Measurements from ENCODE around the gene IRF1.

IRF1 gene

DNA sequence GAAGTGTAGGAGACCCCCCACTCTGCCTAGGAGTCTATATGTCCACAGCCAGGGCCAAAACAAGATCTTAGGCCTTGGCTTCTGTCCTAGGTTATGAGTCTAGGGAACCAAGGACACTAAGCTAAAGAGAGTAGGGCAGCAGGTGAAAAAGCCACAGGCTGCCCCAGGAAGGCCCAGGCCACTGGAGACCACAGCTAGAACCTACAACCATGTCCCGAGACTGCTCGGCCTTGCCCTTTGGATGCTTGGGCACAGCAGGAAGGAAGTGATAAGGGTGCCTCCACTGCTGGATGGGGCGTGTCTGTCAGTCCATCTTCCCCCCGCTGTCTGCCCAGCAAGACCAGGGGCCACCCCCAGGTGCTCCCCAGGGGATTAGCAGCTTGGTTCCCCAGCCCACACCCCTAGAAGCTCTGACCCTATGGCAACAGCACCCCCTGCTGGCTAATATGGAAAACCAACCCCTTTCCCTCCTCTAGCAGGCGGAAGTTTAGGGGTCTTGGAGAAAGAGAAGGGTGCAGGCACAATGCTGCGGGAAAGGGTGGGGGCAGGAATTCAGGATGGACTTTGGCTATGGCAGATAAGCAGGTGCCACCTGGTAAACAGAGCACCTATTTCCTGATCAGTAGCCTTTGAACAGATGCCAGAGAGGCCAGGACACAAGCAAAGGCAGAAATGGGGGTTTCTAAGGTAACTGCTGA, 10.5 kb upstream of the IRF1 start:
- DNase-seq = peak; percentile 70 to 82

DNA sequence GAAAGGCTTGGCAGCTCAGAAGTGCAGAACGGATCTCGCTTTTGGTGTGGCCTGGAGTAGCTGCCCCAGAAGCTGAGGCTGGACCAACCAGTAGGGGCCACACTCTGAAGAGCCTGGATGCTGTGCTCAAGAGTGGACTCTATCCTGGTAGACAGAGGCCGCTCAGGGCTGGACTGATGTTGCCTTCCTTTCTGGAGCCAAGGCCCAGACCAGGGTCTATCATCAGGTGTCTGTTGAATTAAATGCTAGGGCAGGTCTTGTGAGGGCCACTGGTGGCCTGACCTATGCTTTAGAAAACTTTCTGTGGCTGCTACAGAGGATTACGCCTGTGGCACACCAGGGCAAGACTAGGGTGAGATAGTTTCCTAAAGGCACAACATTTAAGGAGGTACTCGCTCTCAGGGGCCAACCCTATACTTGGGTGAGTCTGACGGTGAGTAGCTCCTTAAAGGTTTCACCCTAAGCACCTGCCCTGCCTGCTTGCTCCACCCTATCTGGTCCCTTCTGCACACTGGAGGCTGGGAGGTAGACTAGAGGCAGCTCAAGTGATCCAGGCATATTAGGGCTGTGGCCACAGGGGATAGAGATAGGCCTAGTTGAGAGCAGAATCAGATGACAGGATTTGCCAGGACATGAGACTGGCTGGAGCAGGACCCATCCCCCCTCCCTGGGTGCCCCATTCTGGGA, 9.8 kb upstream of the IRF1 start:
- no peak for DNase-seq

DNA sequence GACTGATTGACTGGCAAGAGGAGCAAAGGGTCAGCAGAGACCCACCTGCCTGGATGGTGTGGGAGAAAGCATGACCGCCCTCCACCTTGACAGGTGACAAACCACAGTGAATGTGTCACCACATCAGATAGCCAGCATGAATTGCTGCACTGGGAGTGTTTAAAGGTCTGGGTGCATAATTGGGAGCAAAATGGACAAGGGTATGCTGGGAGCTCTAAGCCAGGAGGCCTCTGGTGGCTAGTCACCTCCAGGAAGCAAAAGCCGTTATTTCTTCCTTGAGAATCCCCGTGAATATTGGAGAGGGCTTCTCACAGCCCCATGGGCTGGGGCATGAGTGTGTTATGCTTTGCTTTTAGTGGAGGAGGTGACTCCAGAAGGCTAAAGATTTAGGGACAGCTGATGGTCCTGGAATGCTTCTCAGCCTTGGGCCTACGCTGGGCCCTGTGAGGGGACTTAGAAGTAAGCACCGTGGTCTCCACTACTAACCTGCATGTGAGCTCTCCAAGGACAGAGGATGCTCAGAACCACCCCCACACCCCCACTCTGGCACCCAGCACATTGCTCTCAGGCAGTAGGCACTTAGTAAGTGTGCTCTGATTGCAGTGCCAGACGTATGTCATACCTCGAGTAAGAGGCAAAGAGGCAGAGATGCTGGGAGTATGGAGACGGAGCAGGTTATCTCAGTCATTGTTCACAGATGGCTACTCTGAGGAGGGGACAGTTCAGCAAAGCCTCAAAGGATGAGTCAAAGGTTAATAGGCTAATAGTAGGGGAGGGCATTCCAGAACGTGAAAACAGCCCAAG, 9.1 kb upstream of the IRF1 start:
- peak in 1 of 2 donors; percentile 22 for DNase-seq

DNA sequence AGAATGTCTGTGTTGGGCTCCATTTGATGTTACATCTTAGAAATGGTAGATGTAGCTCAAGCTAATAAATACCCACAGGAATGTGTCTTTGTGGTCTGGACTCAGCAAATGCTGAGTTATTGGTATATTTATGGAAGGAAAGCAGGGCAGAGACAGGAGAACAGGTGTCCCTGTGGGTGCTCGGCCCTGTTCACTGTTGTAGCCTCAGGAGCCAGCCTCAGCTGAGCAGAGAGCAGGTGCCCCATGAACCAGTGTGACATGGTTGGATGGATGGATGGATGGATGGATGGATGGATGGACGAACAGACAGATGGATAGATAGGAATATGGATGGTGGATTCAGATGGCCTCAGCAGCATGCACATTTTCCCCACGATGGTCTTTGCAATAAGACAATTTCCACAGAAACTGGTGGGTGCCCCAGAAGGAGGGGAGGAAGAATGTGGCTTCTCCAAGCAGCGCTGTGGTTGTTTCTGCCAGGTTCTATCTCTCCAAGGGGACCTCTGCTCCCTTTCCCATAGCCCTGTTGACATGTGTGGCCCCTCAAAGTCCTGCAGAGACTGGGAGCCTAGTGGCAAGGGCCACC, 8.2 kb upstream of the IRF1 start:
- DNase-seq = no peak

DNA sequence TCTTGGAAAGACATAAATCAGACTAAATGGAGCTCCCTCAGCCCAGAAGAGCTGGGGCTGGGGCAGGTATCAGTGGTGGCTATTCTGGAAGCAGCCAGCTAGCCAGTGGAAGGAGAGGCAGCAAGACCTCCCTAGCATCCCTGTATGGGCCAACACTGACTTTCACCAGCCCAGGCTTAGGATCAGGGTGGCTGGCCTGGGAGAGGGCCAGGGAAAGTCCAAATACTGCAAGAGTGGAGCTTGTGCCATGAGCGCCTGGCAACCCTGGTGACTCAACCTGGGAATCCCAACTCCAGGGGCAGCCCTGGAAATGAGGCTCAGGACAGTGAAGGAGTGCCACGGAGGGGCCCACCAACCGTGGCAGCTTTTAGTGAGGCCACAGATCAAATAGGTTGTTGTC, 7.6 kb upstream of the IRF1 start:
- DNase-seq = no peak

DNA sequence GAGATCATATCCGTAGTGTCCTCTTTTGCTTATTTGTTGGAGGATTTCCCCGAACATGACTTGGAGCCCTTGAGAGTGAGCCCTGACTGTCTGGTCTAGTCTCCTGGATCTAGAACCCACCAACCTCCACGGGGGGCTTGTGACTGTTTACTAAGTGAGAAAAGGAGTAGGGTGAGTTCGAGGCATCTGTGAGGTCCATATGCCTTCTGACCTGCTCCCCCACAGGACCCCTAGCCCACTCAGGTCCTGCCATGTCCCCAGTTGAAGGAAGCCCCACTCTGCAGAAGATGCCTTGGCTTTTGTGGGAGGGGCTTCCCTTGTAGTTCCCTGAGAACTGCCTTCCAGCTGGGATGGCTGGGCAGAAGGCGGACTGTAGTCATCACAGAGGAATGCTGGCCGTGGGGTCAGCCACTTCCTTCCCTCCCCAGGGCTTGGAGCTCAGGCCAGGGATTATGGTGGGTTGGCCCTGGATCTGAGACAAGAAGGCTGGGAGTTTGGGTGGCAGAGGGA, 7.0 kb upstream of the IRF1 start:
- DNase-seq = peak in 1 of 2 donors; percentile 20

DNA sequence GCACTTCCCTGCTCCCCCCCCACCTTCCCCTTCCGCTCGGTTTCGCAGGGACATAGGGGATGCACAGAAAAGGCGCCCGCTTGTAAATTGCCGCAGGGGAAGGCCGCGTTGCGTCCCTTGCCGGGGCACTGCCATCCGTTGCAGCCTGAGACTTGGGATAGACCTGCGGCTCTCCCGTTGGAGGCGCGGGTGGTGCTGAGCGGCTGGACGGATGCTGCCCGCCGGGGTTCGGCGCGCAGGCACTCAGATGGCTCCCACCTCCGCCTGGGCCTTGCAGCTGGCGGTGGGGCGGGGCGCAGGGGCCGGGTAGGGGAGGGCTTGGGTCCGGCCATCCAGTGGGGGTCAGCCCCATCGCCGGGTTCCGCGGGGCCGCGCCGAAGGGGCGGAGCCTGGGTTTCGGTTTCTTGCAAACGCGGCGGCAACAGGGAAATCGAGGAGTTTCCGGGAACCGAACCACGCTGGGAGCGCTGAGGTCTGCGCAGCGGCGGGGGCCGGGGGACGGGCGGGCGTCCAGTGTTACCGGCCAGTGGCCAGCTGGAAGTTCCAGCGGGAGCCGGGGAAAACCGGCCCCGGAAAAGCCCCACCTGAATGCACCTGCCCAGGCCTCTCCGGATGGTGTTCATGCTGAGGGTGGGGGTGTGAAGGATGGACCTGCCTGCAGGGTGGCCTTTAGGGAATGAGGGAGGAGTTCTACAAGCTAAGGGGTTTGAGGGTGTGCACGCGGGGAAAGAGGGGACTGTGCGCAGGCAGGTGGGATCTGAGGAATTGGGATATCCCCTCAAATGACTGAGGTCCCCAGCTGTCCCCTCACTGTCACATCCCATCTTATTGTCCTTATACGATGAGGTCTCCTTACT, 6.3 kb upstream of the IRF1 start:
- DNase-seq = peak; percentile 67 to 75

DNA sequence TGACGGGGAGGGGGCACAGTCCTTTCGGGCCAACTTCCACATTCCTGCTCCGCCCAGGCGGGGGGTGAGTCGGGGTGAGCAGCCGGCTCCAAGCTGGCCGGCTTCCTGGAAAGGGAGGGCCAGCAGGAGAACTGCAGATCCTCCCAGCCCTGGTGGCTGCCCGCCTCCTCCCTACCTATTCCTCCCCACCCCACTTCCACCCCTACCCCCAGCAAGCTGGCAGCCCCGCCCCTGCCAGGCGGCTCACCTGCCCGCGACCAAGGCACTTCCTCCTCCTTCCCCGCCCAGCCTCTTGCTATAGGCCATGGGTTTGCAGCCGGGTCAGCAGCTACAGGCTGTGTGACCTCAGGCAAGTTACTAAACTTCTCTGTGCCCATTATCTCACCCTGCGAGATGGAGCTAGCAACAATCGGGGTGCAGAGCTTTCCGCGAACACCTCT, 5.6 kb upstream of the IRF1 start:
- peak; percentile 84 to 85 for DNase-seq

DNA sequence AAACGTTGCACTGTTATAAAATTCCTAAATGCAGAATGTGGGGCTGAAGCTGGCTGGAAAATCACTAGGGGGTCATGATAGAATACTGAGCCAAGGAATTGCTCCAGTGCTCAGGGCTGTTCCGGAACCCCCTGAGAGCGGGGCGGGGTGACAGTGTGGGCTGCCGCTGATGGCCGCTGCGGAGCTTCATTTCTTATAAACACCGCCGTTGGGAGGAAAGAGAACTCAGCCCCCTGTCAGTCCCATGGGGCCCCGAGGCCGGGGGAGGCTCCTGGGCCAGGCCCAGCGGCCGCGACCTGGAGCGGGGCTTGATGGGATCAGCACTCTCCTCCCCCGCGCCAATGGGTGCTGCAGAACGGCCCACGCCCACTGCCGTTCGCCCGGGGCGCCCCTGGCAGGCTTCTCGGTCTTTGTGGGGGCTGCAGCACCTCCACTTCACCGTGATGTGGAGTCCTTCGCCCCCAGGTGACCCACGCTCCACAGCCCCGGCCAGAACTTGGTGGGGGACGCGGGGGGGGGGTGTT, 5.2 kb upstream of the IRF1 start:
- DNase-seq = peak; percentile 79 to 80

DNA sequence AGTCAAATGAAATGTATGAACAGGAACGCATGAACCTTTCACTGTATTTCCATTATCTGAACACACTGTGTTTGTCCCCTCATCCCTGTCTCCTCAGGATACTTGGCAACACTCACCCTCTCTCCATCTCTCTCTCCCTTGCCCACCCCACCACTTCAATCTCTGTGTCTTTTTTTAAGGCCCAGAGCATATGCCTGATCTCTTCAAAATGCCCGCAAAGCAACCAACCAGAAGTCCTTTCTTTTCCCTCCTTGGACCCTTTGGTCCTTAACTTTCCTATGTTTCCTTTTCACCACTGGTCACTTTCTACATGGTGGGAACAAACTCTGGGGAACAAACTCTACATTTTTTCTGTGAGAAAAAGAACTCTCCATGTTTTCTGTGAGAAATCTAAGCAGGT, 3.2 kb upstream of the IRF1 start:
- no peak for DNase-seq

DNA sequence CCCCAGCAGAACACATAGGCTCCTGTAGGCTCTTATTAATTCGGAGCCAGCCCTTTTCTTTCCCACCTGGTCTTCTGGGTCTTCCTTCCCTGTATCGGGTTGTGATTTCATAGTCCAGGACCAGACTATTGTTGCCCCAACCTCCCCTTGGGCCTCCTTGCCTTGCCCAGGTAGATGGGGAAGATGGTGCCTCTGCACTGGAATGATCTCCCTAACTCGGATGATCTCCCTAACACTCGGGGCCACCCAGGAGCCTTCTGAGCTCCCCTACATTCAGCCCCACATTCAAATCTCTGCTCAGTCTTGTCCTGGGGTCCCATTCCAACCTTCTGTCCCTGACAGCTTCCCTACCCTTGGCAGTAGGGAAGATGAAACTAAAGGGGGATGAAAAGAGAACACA, 2.7 kb upstream of the IRF1 start:
- DNase-seq = no peak

DNA sequence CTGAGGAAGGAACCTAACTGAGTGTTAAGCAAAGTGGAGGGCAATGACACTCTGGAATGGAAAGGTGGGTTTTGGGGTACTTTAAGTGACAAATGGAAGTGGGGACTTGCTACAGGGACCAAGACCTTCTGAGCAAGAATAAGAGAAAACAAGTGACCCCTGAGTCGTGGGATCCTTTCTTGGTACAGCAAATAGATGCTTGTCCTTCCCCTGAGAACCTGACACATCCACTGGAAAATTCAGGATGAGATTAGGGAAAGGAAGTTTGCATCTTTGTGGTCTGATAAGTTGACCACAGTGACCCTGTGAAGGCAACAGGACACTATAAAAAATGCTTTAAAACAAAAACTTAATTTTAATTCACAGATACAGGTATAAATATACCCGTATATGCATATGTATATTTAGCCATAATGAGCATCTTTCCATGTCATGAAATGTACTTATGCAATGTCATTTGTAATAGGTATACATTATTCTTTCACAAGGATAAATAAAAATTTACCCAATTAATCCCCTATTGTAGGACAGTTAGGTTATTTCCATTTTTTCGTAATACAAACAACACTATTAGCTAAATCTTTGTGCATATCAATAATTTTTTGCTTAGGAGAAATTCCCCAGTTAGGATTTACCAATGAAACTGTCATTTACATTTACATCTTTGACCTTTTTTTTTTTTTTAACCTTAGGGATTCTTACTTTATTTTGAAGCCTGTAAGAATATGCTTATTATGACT, 2.0 kb upstream of the IRF1 start:
- no peak for DNase-seq

DNA sequence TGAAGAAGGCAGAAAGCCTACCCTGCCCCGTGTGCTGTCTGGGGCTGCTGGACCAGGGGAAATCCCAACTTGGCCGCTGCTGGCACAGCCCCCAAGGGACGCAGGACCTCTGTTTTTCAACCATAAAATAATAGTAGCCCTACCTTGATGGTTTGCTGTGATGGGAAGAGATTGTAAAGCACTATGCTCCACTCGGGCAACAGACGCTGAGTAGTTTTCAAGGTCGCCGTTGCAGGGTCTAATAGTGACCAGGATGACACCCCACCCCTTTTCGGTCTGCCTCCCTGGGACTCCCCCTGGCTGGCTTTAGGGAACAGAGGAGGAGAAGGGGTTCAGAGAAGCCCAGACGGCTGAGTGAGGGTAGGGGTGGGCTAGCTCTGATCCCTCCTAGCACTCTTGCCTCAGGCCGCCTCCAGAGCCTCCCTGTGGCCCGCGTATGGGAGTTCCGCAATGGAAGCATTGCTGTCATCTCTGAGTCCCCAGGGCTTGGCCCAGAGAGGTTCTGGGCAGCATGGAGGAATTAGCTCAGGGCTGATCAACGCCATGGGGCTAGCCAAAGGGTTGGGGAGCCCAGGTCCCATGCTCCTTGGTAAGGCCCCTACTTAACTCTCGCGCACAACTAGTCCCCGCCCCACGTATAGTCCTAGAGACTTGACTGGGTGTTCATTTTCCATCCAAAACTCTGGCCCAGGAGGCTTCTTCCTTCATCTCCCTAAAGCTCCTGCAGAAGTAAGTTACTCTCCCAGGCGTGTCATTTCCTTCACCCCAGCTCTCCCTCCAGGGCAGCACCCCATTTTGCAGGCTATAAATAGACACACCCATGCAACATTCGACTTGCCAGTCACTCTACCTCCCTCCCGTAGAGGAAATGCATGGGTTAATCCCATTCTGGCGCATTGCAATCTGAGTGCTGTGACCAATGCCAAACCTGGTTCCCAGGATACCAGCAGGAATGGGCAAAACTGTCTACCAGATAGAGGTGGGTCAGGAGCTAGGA, 1.1 kb upstream of the IRF1 start:
- DNase-seq = peak in 1 of 2 donors; percentile 47

DNA sequence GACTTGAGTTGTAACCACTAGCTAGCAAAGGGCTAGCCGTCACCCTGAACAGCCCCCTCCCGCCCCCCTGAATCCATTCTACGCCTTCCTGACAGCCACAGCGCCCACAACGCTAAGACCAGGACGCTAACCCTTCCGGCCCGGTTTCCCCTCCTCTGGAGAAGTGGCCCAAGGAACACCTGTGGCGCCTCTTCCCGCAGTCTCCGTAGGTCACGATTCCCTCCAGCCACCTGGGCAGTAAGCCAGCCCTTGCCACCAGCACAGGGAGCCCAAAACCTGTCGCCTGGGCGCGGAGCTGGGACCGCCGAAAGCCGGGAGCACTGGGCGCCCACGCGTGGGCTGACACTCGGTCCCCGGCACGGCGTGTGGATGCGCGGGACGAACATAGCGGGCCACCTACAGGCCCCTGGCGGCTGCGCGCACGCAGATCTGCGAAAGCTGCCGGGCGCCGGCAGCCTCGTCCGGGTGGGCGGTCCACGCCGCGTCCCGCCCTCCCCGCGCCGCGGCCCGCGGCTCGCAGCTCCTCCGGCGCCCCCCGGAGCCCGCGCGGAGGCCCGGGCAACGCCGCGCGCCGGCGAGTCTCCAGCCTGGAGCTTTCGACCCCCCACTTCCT, 596 bp downstream of the IRF1 start:
- DNase-seq = peak; percentile 64 to 65

DNA sequence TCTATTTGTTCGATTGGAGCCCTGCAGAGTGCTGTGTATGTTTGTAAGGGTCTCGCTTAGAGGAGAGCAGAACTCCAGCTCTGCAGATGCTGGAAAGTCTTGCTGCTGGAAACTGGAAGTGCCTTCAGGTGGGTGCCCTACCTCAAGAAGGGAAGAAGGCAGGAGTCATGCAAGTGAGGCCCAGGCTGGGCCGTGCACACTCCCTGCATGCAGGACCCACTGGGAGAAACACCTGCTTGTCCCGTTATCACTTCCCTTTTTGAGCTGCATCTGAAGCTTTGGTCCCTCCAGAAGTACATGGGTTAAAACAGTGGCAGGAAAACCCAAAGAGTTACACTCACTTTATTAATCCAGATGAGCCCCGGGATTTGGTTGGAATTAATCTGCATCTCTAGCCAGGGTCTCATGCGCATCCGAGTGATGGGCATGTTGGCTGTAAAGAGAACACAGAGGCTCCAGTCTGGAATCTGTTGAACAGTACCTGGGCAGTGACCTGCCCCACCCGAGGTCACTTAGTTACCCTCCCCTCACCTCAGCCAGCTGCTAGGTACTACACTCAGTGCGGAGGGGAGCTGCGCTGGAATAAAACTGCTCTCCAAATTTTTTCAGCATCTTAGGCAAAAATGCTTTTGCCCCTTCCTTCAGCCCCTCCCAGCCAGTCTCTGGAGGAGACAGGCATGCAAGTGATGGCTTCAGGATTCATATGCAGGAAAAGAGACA, 1.4 kb downstream of the IRF1 start:
- peak in 1 of 2 donors; percentile 39 for DNase-seq

DNA sequence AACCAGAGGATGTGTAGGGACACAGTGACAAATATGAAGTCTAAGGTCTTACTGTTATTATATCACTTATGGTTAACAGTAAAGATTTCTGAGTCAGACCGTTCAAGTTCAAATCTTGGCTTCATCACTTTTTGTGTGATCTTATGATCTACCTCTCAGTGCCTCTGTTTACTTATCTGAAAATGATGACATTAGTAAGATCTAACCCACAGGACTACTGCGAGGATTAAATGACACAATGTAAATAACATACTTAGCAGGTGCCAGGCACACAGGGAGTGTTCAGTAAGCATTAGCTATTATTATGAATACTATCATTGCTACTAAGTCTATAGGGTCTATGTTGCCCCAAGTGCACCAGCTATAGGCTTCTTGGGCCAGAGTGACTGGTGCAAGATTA, 2.0 kb downstream of the IRF1 start:
- no peak for DNase-seq

DNA sequence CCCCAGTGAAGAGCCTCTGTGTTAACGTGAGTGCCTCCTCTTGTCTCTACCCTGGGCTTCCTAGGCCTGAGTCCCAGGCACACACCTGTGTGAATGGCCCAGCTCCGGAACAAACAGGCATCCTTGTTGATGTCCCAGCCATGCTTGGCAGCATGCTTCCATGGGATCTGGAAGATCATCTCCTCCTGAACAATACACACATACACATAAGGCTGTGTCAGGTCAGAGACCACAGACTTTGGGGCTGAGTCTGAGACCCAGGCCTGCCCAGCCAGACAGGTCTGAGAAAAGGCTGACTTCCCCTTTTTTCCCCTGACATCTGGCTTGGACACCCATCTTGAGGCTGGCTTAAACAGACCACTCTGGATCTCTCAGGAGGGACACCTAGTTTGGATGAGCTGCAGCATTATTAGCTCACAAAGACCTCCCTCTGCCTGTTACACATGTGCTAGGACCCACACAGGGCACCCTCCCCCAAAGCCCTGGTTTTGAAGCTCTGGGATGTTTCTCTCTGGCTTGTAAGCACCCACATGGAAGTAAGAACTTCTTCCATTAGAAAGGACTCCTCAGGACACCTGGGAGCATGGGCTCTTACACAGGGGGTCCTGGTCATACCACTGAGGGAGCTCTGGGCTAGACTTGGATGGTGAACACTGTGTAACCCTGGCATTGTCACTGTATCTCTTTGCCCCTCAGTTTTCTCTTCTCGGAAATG, 2.6 kb downstream of the IRF1 start:
- DNase-seq = peak in 1 of 2 donors; percentile 32

DNA sequence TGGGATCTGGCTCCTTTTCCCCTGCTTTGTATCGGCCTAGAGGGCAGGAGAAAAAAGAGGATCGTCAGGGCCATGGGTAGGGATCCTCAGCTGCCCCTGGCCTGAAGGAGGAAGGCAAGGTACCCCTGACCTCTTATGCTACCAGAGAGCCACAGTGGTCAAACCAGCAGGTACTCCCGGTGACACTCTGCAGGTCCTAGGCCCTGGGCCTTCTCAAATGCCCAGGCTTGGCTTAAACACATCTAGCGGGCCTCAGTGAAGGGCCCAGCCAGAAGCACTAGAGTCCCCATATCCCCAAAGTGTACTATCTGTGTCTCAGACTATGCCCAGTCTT, 3.5 kb downstream of the IRF1 start:
- peak in 1 of 2 donors; percentile 21 for DNase-seq

Measured in stimulated activated CD4-positive, alpha-beta T cell treated with anti-CD3 and anti-CD28 coated beads, Interleukin-2, amount 100 ng/mL, for 24 hours (primary cell).